ENCODE measurements around the gene SUSD1. TPM values are rescaled to one million over a fixed set of nuclear protein-coding genes. Genes with fewer than 3 reads are reported as not detected.

Gene SUSD1
- total and polyA plus RNA-seq, 2 of the 13 experiments (the other 11 are each of a cell fraction or from before 2014, with no cell fraction given): 25.9 to 32.3 TPM

- TF ChIP-seq, protein P1, sequence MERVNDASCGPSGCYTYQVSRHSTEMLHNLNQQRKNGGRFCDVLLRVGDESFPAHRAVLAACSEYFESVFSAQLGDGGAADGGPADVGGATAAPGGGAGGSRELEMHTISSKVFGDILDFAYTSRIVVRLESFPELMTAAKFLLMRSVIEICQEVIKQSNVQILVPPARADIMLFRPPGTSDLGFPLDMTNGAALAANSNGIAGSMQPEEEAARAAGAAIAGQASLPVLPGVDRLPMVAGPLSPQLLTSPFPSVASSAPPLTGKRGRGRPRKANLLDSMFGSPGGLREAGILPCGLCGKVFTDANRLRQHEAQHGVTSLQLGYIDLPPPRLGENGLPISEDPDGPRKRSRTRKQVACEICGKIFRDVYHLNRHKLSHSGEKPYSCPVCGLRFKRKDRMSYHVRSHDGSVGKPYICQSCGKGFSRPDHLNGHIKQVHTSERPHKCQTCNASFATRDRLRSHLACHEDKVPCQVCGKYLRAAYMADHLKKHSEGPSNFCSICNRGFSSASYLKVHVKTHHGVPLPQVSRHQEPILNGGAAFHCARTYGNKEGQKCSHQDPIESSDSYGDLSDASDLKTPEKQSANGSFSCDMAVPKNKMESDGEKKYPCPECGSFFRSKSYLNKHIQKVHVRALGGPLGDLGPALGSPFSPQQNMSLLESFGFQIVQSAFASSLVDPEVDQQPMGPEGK (CRISPR knock-in tag; IDR thresholded peaks at IDR 0.05): peak; percentile 45; the same call in 1 of the 2 replicates
- TF ChIP-seq PHF21A (CRISPR knock-in tag; IDR thresholded peaks at IDR 0.05) (peak; percentile 52), ZMYM3 (CRISPR knock-in tag; IDR thresholded peaks at IDR 0.05) (no peak), ZSCAN22 (CRISPR knock-in tag; IDR thresholded peaks at IDR 0.05) (no peak), GZF1 (CRISPR knock-in tag; IDR thresholded peaks at IDR 0.05) (0 out of 2 replicates have a peak, but pooled peaks have one; percentile 43), ZFP36 (IDR thresholded peaks at IDR 0.05; ENCODE audit: borderline replicate concordance, low read depth, low read length, partially characterized antibody) (no peak), ZNF83 (CRISPR knock-in tag; IDR thresholded peaks at IDR 0.05; ENCODE audit: borderline replicate concordance) (no peak), ZNF335 (CRISPR knock-in tag; IDR thresholded peaks at IDR 0.05) (no peak), HDAC1 (CRISPR knock-in tag; IDR thresholded peaks at IDR 0.05) (peak; percentile 53), PHF5A (CRISPR knock-in tag; IDR thresholded peaks at IDR 0.05; ENCODE audit: low read depth, unreplicated experiment) (no peak), CCAR2 (optimal IDR thresholded peaks at IDR 0.05; ENCODE audit: low read depth, low read length) (no peak)
- TF ChIP-seq, protein P2, sequence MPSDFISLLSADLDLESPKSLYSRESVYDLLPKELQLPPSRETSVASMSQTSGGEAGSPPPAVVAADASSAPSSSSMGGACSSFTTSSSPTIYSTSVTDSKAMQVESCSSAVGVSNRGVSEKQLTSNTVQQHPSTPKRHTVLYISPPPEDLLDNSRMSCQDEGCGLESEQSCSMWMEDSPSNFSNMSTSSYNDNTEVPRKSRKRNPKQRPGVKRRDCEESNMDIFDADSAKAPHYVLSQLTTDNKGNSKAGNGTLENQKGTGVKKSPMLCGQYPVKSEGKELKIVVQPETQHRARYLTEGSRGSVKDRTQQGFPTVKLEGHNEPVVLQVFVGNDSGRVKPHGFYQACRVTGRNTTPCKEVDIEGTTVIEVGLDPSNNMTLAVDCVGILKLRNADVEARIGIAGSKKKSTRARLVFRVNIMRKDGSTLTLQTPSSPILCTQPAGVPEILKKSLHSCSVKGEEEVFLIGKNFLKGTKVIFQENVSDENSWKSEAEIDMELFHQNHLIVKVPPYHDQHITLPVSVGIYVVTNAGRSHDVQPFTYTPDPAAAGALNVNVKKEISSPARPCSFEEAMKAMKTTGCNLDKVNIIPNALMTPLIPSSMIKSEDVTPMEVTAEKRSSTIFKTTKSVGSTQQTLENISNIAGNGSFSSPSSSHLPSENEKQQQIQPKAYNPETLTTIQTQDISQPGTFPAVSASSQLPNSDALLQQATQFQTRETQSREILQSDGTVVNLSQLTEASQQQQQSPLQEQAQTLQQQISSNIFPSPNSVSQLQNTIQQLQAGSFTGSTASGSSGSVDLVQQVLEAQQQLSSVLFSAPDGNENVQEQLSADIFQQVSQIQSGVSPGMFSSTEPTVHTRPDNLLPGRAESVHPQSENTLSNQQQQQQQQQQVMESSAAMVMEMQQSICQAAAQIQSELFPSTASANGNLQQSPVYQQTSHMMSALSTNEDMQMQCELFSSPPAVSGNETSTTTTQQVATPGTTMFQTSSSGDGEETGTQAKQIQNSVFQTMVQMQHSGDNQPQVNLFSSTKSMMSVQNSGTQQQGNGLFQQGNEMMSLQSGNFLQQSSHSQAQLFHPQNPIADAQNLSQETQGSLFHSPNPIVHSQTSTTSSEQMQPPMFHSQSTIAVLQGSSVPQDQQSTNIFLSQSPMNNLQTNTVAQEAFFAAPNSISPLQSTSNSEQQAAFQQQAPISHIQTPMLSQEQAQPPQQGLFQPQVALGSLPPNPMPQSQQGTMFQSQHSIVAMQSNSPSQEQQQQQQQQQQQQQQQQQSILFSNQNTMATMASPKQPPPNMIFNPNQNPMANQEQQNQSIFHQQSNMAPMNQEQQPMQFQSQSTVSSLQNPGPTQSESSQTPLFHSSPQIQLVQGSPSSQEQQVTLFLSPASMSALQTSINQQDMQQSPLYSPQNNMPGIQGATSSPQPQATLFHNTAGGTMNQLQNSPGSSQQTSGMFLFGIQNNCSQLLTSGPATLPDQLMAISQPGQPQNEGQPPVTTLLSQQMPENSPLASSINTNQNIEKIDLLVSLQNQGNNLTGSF (CRISPR knock-in tag; IDR thresholded peaks at IDR 0.05): no peak
- TF ChIP-seq, protein P3, sequence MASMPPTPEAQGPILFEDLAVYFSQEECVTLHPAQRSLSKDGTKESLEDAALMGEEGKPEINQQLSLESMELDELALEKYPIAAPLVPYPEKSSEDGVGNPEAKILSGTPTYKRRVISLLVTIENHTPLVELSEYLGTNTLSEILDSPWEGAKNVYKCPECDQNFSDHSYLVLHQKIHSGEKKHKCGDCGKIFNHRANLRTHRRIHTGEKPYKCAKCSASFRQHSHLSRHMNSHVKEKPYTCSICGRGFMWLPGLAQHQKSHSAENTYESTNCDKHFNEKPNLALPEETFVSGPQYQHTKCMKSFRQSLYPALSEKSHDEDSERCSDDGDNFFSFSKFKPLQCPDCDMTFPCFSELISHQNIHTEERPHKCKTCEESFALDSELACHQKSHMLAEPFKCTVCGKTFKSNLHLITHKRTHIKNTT (CRISPR knock-in tag; IDR thresholded peaks at IDR 0.05): no peak
- TF ChIP-seq, protein P4, sequence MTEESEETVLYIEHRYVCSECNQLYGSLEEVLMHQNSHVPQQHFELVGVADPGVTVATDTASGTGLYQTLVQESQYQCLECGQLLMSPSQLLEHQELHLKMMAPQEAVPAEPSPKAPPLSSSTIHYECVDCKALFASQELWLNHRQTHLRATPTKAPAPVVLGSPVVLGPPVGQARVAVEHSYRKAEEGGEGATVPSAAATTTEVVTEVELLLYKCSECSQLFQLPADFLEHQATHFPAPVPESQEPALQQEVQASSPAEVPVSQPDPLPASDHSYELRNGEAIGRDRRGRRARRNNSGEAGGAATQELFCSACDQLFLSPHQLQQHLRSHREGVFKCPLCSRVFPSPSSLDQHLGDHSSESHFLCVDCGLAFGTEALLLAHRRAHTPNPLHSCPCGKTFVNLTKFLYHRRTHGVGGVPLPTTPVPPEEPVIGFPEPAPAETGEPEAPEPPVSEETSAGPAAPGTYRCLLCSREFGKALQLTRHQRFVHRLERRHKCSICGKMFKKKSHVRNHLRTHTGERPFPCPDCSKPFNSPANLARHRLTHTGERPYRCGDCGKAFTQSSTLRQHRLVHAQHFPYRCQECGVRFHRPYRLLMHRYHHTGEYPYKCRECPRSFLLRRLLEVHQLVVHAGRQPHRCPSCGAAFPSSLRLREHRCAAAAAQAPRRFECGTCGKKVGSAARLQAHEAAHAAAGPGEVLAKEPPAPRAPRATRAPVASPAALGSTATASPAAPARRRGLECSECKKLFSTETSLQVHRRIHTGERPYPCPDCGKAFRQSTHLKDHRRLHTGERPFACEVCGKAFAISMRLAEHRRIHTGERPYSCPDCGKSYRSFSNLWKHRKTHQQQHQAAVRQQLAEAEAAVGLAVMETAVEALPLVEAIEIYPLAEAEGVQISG (CRISPR knock-in tag; IDR thresholded peaks at IDR 0.05): 0 out of 2 replicates have a peak, but pooled peaks have one; percentile 34
Observed at GRCh38 chr9:112174965-112175795, at the start of gene SUSD1 (continued).

Measured in HepG2 (cell line).